Peyer's patch (tissue), 4 donors: ENCODE measurements around the gene GZMH. TPM values are rescaled to one million over a fixed set of nuclear protein-coding genes. Genes with fewer than 3 reads are reported as not detected.
A peak's percentile ranks its signal among the peaks of the same experiment; 100 is the strongest.

ENCODE experiments used
- DNase-seq, 3 donors: peaks; one replicate each; pipeline ENCODE4 v3.0.0-alpha.2; 2017 to 2019
- H3K27ac ChIP-seq, 4 donors: fragments of 200-600 bp; sonication (generic); one replicate each; pipeline ENCODE4 v1.5.1; 2016 to 2019
- H3K27me3 ChIP-seq, 2 donors: fragments of 200-600 bp; sonication (generic); one replicate each; pipeline ENCODE4 v1.5.1; 2019
- H3K36me3 ChIP-seq, 3 donors: fragments of 200-600 bp; sonication (generic); one replicate each; pipeline ENCODE4 v1.5.1; 2016 to 2019
- H3K4me1 ChIP-seq, 4 donors: fragments of 200-600 bp; sonication (generic); one replicate each; pipeline ENCODE4 v1.5.1; 2016 to 2019
- H3K4me3 ChIP-seq, 4 donors: fragments of 200-600 bp; sonication (generic); 1 replicate in 3 of 4; 2 replicates in 1 of 4; pipeline ENCODE4 v1.5.1; 2016 to 2019; ENCODE audit warnings: mild to moderate bottlenecking in 1 of 4
- H3K9me3 ChIP-seq, 4 donors: fragments of 200-600 bp; sonication (generic); one replicate each; pipeline ENCODE4 v1.5.1; 2016 to 2019; ENCODE audit warnings: mild to moderate bottlenecking in 1 of 4
- CTCF ChIP-seq, 6 experiments: fragments of 450-650 bp in 4 of 6; fragments of 200-600 bp in 2 of 6; sonication (generic) in 1 of 6; IDR thresholded peaks; one replicate each; pipeline ENCODE4 v1.5.1; 2017 to 2019; ENCODE audit warnings: antibody characterized with exemption in 6 of 6, mild to moderate bottlenecking in 3 of 6, moderate library complexity in 1 of 6
- POLR2A ChIP-seq, 2 donors: fragments of 450-650 bp; IDR thresholded peaks; one replicate each; pipeline ENCODE4 v1.5.1; 2017; ENCODE audit warnings: antibody characterized with exemption in 2 of 2, mild to moderate bottlenecking in 2 of 2, moderate library complexity in 2 of 2
- total RNA-seq, 4 donors: library from RNA; depleted of rRNA; stranded (reverse); fragments of >200 nt; gene quantifications; one replicate each; pipeline ENCODE4 v1.1.0, GENCODE V29; 2016

The GZMH gene
- total RNA-seq, 4 donors from 2014 or later = 1.2 TPM; not detected in 3

GRCh38 chr14:24632761-24633160 lies 23.3 kb upstream of the GZMH start:
- H3K4me3 ChIP-seq = no peak overlapping the region
- TF ChIP-seq CTCF (IDR thresholded peaks at IDR 0.05) (no peak), POLR2A (IDR thresholded peaks at IDR 0.05) (no peak)
- H3K9me3 ChIP-seq = no peaks in the 10 kb centered on the region
- no peaks in the 10 kb centered on the region for H3K4me1 ChIP-seq
- DNase-seq = no peak
- H3K36me3 ChIP-seq = no peaks in the 10 kb centered on the region
- no peak overlapping the region for H3K27ac ChIP-seq
- no peaks in the 10 kb centered on the region for H3K27me3 ChIP-seq

GRCh38 chr14:24632336-24632735 lies 22.9 kb upstream of the GZMH start:
- no peaks in the 10 kb centered on the region for H3K36me3 ChIP-seq
- H3K27me3 ChIP-seq = no peaks in the 10 kb centered on the region
- H3K4me1 ChIP-seq = no peaks in the 10 kb centered on the region
- no peak overlapping the region for H3K4me3 ChIP-seq
- TF ChIP-seq CTCF (IDR thresholded peaks at IDR 0.05) (no peak), POLR2A (IDR thresholded peaks at IDR 0.05) (no peak)
- no peak for DNase-seq
- H3K9me3 ChIP-seq = no peaks in the 10 kb centered on the region
- no peak overlapping the region for H3K27ac ChIP-seq

GRCh38 chr14:24631749-24632335 lies 22.4 kb upstream of the GZMH start:
- Histone ChIP-seq H3K36me3 (no peaks in the 10 kb centered on the region), H3K27me3 (no peaks in the 10 kb centered on the region), H3K4me3 (no peak overlapping the region), H3K27ac (no peak overlapping the region), H3K4me1 (no peaks in the 10 kb centered on the region), H3K9me3 (no peaks in the 10 kb centered on the region)
- TF ChIP-seq POLR2A (IDR thresholded peaks at IDR 0.05) = no peak
- DNase-seq = peak in 1 of 3 donors; percentile 26

- Histone ChIP-seq H3K27me3 (no peaks in the 10 kb centered on the region), H3K4me3 (no peak overlapping the region), H3K36me3 (no peaks in the 10 kb centered on the region), H3K9me3 (no peaks in the 10 kb centered on the region), H3K4me1 (no peaks in the 10 kb centered on the region), H3K27ac (no peak overlapping the region)
- TF ChIP-seq POLR2A (IDR thresholded peaks at IDR 0.05) (no peak), CTCF (IDR thresholded peaks at IDR 0.05) (no peak)
- peak in 1 of 3 donors; percentile 44 for DNase-seq
Measured at GRCh38 chr14:24630872-24631477, 21.5 kb upstream of the GZMH start.

GRCh38 chr14:24630087-24630871 lies 20.8 kb upstream of the GZMH start:
- Histone ChIP-seq H3K9me3 (no peaks in the 10 kb centered on the region), H3K4me3 (no peak overlapping the region), H3K4me1 (no peaks in the 10 kb centered on the region), H3K36me3 (no peaks in the 10 kb centered on the region), H3K27ac (no peak overlapping the region), H3K27me3 (no peaks in the 10 kb centered on the region)
- DNase-seq = no peak
- TF ChIP-seq CTCF (IDR thresholded peaks at IDR 0.05) = no peak
- TF ChIP-seq POLR2A (IDR thresholded peaks at IDR 0.05) = no peak

- H3K9me3 ChIP-seq = no peaks in the 10 kb centered on the region
- no peaks in the 10 kb centered on the region for H3K27me3 ChIP-seq
- no peak for DNase-seq
- no peak for TF ChIP-seq POLR2A (IDR thresholded peaks at IDR 0.05)
- TF ChIP-seq CTCF (IDR thresholded peaks at IDR 0.05) = no peak
- no peaks in the 10 kb centered on the region for H3K36me3 ChIP-seq
- H3K4me1 ChIP-seq = no peaks in the 10 kb centered on the region
- H3K27ac ChIP-seq = no peak overlapping the region
- H3K4me3 ChIP-seq = no peak overlapping the region
Measured at GRCh38 chr14:24629521-24629920, 20.0 kb upstream of the GZMH start.
